ENCODE data around the gene KAZN.
"Not testable (repeated sequence)": the region's sequence is repeated elsewhere in the genome, so short reads cannot be mapped to it uniquely, and the experiment has no call there.

Gene KAZN

GRCh38 chr1:15038232-15039016 lies 439.9 kb downstream of the KAZN start:
- peaks cover 3% of the 10 kb centered on the region; the same call in 1 of the 2 replicates for H3K4me1 ChIP-seq (ENCODE audit: control insufficient read depth, low read length)
- no peaks in the 10 kb centered on the region for H3F3A ChIP-seq (ENCODE audit: control insufficient read depth, insufficient read depth)
- no peaks in the 10 kb centered on the region for H3K27me3 ChIP-seq (ENCODE audit: control insufficient read depth, low read length)
- no peaks in the 10 kb centered on the region for H4K20me1 ChIP-seq (ENCODE audit: control insufficient read depth, insufficient read depth, low read depth, low read length)
- no peak overlapping the region for H3K4me3 ChIP-seq (ENCODE audit: low read length)
- H3K9me3 ChIP-seq (ENCODE audit: control insufficient read depth, insufficient read depth, low read length): no peaks in the 10 kb centered on the region
- no peak overlapping the region for H3K4me2 ChIP-seq (ENCODE audit: low read length)
- H3K36me3 ChIP-seq (ENCODE audit: control insufficient read depth, low read length): no peaks in the 10 kb centered on the region
- H3K9me2 ChIP-seq (replicated peaks; ENCODE audit: control insufficient read depth, low read length): no peaks in the 10 kb centered on the region
- no peak overlapping the region for H3K27ac ChIP-seq (ENCODE audit: low read depth, low read length)
- peak; percentile 66 for TF ChIP-seq CTCF (IDR thresholded peaks at IDR 0.05; ENCODE audit: low read depth, low read length, poor library complexity, severe bottlenecking)
- TF ChIP-seq EZH2phosphoT487 (IDR thresholded peaks at IDR 0.05; ENCODE audit: borderline replicate concordance, low read length): no peak
- H3K79me2 ChIP-seq (ENCODE audit: control insufficient read depth, low read length): no peaks in the 10 kb centered on the region

GRCh38 chr1:15039017-15039648 lies 440.6 kb downstream of the KAZN start:
- Histone ChIP-seq H3K79me2 (ENCODE audit: control insufficient read depth, low read length) (no peaks in the 10 kb centered on the region), H3K27ac (ENCODE audit: low read depth, low read length) (no peak overlapping the region), H3K36me3 (ENCODE audit: control insufficient read depth, low read length) (no peaks in the 10 kb centered on the region), H3K4me2 (ENCODE audit: low read length) (no peak overlapping the region), H3K27me3 (ENCODE audit: control insufficient read depth, low read length) (no peaks in the 10 kb centered on the region), H4K20me1 (ENCODE audit: control insufficient read depth, insufficient read depth, low read depth, low read length) (no peaks in the 10 kb centered on the region), H3K4me1 (ENCODE audit: control insufficient read depth, low read length) (no peaks in the 10 kb centered on the region), H3F3A (ENCODE audit: control insufficient read depth, insufficient read depth) (no peaks in the 10 kb centered on the region), H3K9me3 (ENCODE audit: control insufficient read depth, insufficient read depth, low read length) (no peaks in the 10 kb centered on the region), H3K9me2 (replicated peaks; ENCODE audit: control insufficient read depth, low read length) (no peaks in the 10 kb centered on the region), H3K4me3 (ENCODE audit: low read length) (no peak overlapping the region)
- TF ChIP-seq CTCF (IDR thresholded peaks at IDR 0.05; ENCODE audit: low read depth, low read length, poor library complexity, severe bottlenecking): no peak
- no peak for TF ChIP-seq EZH2phosphoT487 (IDR thresholded peaks at IDR 0.05; ENCODE audit: borderline replicate concordance, low read length)

GRCh38 chr1:15039901-15040300 lies 441.4 kb downstream of the KAZN start:
- Histone ChIP-seq H3K4me2 (ENCODE audit: low read length) (no peak overlapping the region), H3K4me3 (ENCODE audit: low read length) (no peak overlapping the region), H3K79me2 (ENCODE audit: control insufficient read depth, low read length) (no peaks in the 10 kb centered on the region), H3K27me3 (ENCODE audit: control insufficient read depth, low read length) (no peaks in the 10 kb centered on the region), H3K36me3 (ENCODE audit: control insufficient read depth, low read length) (no peaks in the 10 kb centered on the region), H3K27ac (ENCODE audit: low read depth, low read length) (no peak overlapping the region), H4K20me1 (ENCODE audit: control insufficient read depth, insufficient read depth, low read depth, low read length) (no peaks in the 10 kb centered on the region), H3F3A (ENCODE audit: control insufficient read depth, insufficient read depth) (no peaks in the 10 kb centered on the region), H3K4me1 (ENCODE audit: control insufficient read depth, low read length) (no peaks in the 10 kb centered on the region), H3K9me3 (ENCODE audit: control insufficient read depth, insufficient read depth, low read length) (no peaks in the 10 kb centered on the region), H3K9me2 (replicated peaks; ENCODE audit: control insufficient read depth, low read length) (no peaks in the 10 kb centered on the region)
- TF ChIP-seq EZH2phosphoT487 (IDR thresholded peaks at IDR 0.05; ENCODE audit: borderline replicate concordance, low read length) (no peak), CTCF (IDR thresholded peaks at IDR 0.05; ENCODE audit: low read depth, low read length, poor library complexity, severe bottlenecking) (no peak)

GRCh38 chr1:15040685-15041084 lies 442.2 kb downstream of the KAZN start:
- not testable (repeated sequence) for H3K36me3 ChIP-seq (ENCODE audit: control insufficient read depth, low read length); H3K79me2 ChIP-seq (ENCODE audit: control insufficient read depth, low read length); H3K4me1 ChIP-seq (ENCODE audit: control insufficient read depth, low read length); H4K20me1 ChIP-seq (ENCODE audit: control insufficient read depth, insufficient read depth, low read depth, low read length); H3K9me2 ChIP-seq (replicated peaks; ENCODE audit: control insufficient read depth, low read length); H3K27ac ChIP-seq (ENCODE audit: low read depth, low read length); H3K4me2 ChIP-seq (ENCODE audit: low read length); H3K9me3 ChIP-seq (ENCODE audit: control insufficient read depth, insufficient read depth, low read length); H3K27me3 ChIP-seq (ENCODE audit: control insufficient read depth, low read length); H3F3A ChIP-seq (ENCODE audit: control insufficient read depth, insufficient read depth); H3K4me3 ChIP-seq (ENCODE audit: low read length)
